Loucy (cell line): ENCODE data around the gene GTPBP4.

Experiments used
- H2AFZ ChIP-seq: fragments of 200-600 bp; sonication (generic); 2 replicates; pipeline ENCODE4 v1.6.0; 2016; ENCODE audit warnings: antibody characterized with exemption, mild to moderate bottlenecking, low read length, moderate library complexity
- H3F3A ChIP-seq: fragments of 200-600 bp; 2 replicates; pipeline ENCODE4 v1.6.0; 2016; ENCODE audit warnings: antibody characterized with exemption, low read depth, mild to moderate bottlenecking
- H3K27me3 ChIP-seq: fragments of 200-600 bp; sonication (generic); 2 replicates; pipeline ENCODE4 v1.6.1; 2014; ENCODE audit warnings: low read length, mild to moderate bottlenecking; ENCODE audit not compliant: insufficient read depth, poor library complexity, severe bottlenecking
- H3K36me3 ChIP-seq: fragments of 200-600 bp; sonication (generic); 2 replicates; pipeline ENCODE4 v1.6.1; 2016; ENCODE audit warnings: low read length; ENCODE audit not compliant: insufficient read depth
- H3K4me1 ChIP-seq: fragments of 200-600 bp; sonication (generic); 2 replicates; pipeline ENCODE4 v1.5.1; 2014; ENCODE audit warnings: low read length, mild to moderate bottlenecking; ENCODE audit not compliant: insufficient read depth, poor library complexity, severe bottlenecking
- H3K4me2 ChIP-seq: fragments of 200-600 bp; sonication (generic); 2 replicates; pipeline ENCODE4 v1.6.0; 2014; ENCODE audit warnings: antibody characterized with exemption, low read length, low read depth, mild to moderate bottlenecking; ENCODE audit not compliant: poor library complexity, severe bottlenecking
- H3K4me3 ChIP-seq: fragments of 200-600 bp; sonication (generic); 2 replicates; pipeline ENCODE4 v1.5.1; 2014; ENCODE audit warnings: low read length, mild to moderate bottlenecking, mixed read lengths; ENCODE audit not compliant: poor library complexity, severe bottlenecking
- H3K79me2 ChIP-seq: fragments of 200-600 bp; sonication (generic); 2 replicates; pipeline ENCODE4 v1.6.1; 2014; ENCODE audit warnings: low read length; ENCODE audit not compliant: insufficient read depth
- H3K9ac ChIP-seq: fragments of 200-600 bp; sonication (generic); 2 replicates; pipeline ENCODE4 v1.6.0; 2014; ENCODE audit warnings: mild to moderate bottlenecking, low read depth, low read length, moderate library complexity; ENCODE audit not compliant: poor library complexity, severe bottlenecking
- H3K9me2 ChIP-seq: fragments of 200-600 bp; sonication (generic); replicated peaks from 2 replicates; pipeline ENCODE4 v1.6.1; 2016; ENCODE audit warnings: low read depth, low read length, mixed read lengths
- H3K9me3 ChIP-seq: fragments of 200-600 bp; sonication (generic); 2 replicates; pipeline ENCODE4 v1.6.1; 2014; ENCODE audit warnings: mild to moderate bottlenecking, antibody characterized with exemption, low read length, low read depth; ENCODE audit not compliant: insufficient read depth
- H4K20me1 ChIP-seq: fragments of 200-600 bp; sonication (generic); 2 replicates; pipeline ENCODE4 v1.6.0; 2014; ENCODE audit warnings: antibody characterized with exemption, low read length, mild to moderate bottlenecking; ENCODE audit not compliant: insufficient read depth, poor library complexity, severe bottlenecking
- EZH2phosphoT487 ChIP-seq: fragments of 200-600 bp; IDR thresholded peaks from 2 replicates; pipeline ENCODE4 v1.6.1; 2018; ENCODE audit warnings: antibody characterized with exemption, mild to moderate bottlenecking, moderate library complexity, borderline replicate concordance
- TF ChIP-seq, protein P1 (sequence below): fragments of 200-600 bp; sonication (generic); conservative IDR thresholded peaks from 2 replicates; pipeline ENCODE4 v1.5.1; 2014; ENCODE audit warnings: mild to moderate bottlenecking, antibody characterized with exemption, low read length

GTPBP4 gene

GRCh38 chr10:1049425-1049958 is 61.3 kb downstream of the GTPBP4 start:
- H3K9me3 ChIP-seq = no peaks in the 10 kb centered on the region
- peaks cover 4% of the 10 kb centered on the region for H3K27me3 ChIP-seq
- H3K4me2 ChIP-seq = peak overlapping the region; percentile 84
- H4K20me1 ChIP-seq = peaks cover 60% of the 10 kb centered on the region
- peak overlapping the region; percentile 62; the same call in 1 of the 2 replicates for H2AFZ ChIP-seq
- peak overlapping the region; percentile 98 for H3K9ac ChIP-seq
- TF ChIP-seq, protein P1, sequence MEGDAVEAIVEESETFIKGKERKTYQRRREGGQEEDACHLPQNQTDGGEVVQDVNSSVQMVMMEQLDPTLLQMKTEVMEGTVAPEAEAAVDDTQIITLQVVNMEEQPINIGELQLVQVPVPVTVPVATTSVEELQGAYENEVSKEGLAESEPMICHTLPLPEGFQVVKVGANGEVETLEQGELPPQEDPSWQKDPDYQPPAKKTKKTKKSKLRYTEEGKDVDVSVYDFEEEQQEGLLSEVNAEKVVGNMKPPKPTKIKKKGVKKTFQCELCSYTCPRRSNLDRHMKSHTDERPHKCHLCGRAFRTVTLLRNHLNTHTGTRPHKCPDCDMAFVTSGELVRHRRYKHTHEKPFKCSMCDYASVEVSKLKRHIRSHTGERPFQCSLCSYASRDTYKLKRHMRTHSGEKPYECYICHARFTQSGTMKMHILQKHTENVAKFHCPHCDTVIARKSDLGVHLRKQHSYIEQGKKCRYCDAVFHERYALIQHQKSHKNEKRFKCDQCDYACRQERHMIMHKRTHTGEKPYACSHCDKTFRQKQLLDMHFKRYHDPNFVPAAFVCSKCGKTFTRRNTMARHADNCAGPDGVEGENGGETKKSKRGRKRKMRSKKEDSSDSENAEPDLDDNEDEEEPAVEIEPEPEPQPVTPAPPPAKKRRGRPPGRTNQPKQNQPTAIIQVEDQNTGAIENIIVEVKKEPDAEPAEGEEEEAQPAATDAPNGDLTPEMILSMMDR = no peak
- TF ChIP-seq EZH2phosphoT487 = no peak
- H3K4me1 ChIP-seq = peaks cover 59% of the 10 kb centered on the region
- H3K9me2 ChIP-seq = no peaks in the 10 kb centered on the region
- H3K79me2 ChIP-seq = peaks cover 84% of the 10 kb centered on the region
- peaks cover 8% of the 10 kb centered on the region for H3F3A ChIP-seq
- no peaks in the 10 kb centered on the region for H3K36me3 ChIP-seq
- peak overlapping the region; percentile 99 for H3K4me3 ChIP-seq

GRCh38 chr10:1050145-1050544 is 61.9 kb downstream of the GTPBP4 start:
- Histone ChIP-seq H3K9me2 (no peaks in the 10 kb centered on the region), H3K4me1 (peaks cover 60% of the 10 kb centered on the region), H2AFZ (no peak overlapping the region), H3K79me2 (peaks cover 84% of the 10 kb centered on the region), H4K20me1 (peaks cover 60% of the 10 kb centered on the region), H3F3A (peaks cover 1% of the 10 kb centered on the region; the same call in 1 of the 2 replicates), H3K36me3 (no peaks in the 10 kb centered on the region), H3K9ac (peak overlapping the region; percentile 98), H3K27me3 (peaks cover 4% of the 10 kb centered on the region), H3K4me3 (peak overlapping the region; percentile 99), H3K9me3 (no peaks in the 10 kb centered on the region), H3K4me2 (peak overlapping the region; percentile 84)
- TF ChIP-seq, protein P1 = no peak
- no peak for TF ChIP-seq EZH2phosphoT487

GRCh38 chr10:1050554-1050953 is 62.3 kb downstream of the GTPBP4 start:
- Histone ChIP-seq H3K4me2 (peak overlapping the region; percentile 84), H3K36me3 (no peaks in the 10 kb centered on the region), H3K27me3 (peaks cover 4% of the 10 kb centered on the region), H3K9me2 (no peaks in the 10 kb centered on the region), H4K20me1 (peaks cover 60% of the 10 kb centered on the region), H3K9ac (peak overlapping the region; percentile 98), H3K79me2 (peaks cover 84% of the 10 kb centered on the region), H3K9me3 (no peaks in the 10 kb centered on the region), H3K4me1 (peaks cover 60% of the 10 kb centered on the region), H2AFZ (no peak overlapping the region), H3F3A (no peaks in the 10 kb centered on the region), H3K4me3 (peak overlapping the region; percentile 99)
- no peak for TF ChIP-seq EZH2phosphoT487
- TF ChIP-seq, protein P1 = 0 out of 2 replicates have a peak, but pooled peaks have one; percentile 8
